Activated CD4-positive, CD25-positive, alpha-beta regulatory T cell treated with anti-CD3 and anti-CD28 coated beads, Interleukin-2, amount 50 U/mL, for 72 hours (primary cell): ENCODE results near the gene SIK1.
"Not testable (repeated sequence)": the region's sequence is repeated elsewhere in the genome, so short reads cannot be mapped to it uniquely, and the experiment has no call there.

Source experiments
- DNase-seq: peaks from one replicate; pipeline ENCODE4 v3.0.0; 2021

SIK1 gene

DNA sequence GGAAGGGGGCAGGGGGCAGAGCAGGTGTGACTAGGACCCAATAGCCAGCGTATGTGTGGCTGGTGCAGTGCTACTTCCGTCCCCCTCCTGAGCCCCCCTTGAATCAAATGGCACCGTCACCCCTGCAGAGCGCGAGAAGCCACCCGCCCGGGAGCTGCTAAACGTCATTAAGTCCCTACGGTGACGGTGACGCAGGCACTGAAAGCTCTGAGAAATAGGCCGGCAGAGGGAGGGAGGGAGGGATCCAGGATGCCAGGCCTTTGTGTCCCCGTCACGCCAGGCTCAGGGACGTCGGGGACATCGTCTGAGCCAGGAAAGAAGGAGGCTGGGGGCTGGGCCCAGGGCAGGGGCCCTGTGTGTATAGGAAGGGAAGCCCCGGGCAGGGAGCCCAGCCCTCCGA lies 43.6 kb downstream of the SIK1 start:
- DNase-seq: not testable (repeated sequence)

GRCh38 chr21:43382902-43383301 lies 44.0 kb downstream of the SIK1 start:
- not testable (repeated sequence) for DNase-seq

GRCh38 chr21:43380852-43381533 lies 45.9 kb downstream of the SIK1 start:
- not testable (repeated sequence) for DNase-seq

DNA sequence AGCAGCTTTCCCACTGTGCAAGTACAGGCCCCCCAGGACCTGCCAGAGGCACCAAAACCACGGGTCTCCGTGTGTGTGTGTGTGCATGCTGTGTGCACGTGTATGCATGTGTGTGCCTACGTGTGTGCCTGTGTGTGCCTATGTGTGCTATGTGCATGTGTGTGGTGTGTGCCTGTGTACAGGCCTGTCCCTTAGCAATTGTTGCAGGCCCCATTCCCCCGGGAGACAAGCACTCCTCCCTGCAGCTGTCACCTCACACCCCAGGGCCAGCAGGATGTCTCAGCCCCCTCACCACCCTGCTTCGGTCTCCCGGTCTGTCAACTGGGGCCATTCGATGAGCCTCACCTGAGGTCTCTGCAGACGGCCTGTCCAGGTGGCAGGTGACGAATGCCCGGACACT lies 46.6 kb downstream of the SIK1 start:
- not testable (repeated sequence) for DNase-seq

- DNase-seq: not testable (repeated sequence)
Observed at GRCh38 chr21:43379626-43380122, 47.3 kb downstream of the SIK1 start.

- DNase-seq: no peak
Observed at GRCh38 chr21:43376478-43376882, 50.5 kb downstream of the SIK1 start.

GRCh38 chr21:43375837-43376477 lies 51.0 kb downstream of the SIK1 start:
- no peak for DNase-seq

DNA sequence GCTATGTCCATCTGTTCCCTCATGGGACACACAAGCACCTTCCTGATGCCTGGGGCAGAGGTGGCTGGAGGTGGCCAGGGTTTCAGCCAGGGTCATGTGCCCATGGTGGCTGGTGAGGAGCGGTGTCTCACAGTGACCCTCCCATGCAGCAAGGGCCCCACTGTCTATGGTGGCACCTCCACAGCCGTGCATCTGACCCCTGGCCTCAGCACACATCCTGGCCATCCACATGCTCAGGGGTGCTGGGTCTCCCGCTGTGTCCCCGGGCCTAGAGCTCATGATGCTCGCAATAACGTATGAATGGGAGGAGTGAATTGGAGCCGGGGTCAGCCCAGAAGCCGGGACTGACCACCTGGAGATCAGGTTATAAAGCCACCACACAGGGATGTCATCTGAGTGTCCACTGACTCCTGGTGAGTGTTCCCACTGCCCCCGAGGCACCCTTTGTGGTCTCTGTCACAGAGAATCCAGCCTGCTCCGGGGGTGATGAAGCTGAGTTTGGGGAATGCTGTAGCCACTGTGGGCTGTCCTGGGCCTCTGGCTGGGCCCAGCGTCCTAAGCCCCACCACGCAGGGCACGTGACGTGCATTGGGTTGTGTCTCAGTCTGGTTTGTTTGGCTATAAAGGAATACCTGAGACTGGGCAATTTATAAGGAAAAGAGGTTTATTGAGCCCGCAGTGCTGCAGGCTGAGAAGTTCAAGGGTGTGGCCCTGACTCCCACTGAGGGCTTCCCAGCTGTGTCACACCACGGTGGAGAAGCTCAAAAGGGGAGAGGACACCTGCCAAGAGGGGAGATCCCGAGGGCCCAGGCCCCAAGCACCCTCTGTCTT lies 51.7 kb downstream of the SIK1 start:
- DNase-seq: no peak

DNA sequence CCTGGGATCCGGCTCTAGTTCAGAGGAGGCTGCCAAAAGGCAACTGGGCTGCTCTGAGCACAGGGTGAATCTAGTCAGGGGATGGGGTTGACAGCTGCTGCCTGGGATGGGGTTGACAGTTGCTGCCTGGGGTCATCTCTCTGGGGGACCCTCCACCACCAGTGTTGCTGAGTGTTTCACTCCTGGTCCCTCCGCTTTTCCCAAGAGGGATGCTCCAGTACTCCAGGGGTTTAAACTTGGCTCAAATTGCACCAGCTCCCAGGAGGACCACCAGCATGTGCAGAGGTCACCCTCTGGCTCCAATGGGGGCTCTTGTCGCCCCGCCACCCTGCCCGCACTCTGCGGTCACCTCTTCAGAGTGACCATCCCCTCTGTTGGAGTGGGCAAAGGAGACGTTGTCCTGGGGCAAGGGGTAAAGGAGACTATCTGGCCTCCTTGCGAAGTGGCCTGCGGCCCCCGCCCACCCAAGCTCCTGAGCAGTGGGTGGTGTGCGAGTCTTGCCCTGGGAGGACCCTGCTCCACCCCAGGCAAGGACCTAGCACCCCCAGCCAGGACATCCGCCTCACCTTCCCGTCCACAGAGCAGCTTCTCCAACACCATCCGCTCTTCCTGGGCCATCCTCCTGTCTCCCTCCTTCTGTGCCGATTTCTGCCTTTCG lies 52.6 kb downstream of the SIK1 start:
- DNase-seq: no peak

DNA sequence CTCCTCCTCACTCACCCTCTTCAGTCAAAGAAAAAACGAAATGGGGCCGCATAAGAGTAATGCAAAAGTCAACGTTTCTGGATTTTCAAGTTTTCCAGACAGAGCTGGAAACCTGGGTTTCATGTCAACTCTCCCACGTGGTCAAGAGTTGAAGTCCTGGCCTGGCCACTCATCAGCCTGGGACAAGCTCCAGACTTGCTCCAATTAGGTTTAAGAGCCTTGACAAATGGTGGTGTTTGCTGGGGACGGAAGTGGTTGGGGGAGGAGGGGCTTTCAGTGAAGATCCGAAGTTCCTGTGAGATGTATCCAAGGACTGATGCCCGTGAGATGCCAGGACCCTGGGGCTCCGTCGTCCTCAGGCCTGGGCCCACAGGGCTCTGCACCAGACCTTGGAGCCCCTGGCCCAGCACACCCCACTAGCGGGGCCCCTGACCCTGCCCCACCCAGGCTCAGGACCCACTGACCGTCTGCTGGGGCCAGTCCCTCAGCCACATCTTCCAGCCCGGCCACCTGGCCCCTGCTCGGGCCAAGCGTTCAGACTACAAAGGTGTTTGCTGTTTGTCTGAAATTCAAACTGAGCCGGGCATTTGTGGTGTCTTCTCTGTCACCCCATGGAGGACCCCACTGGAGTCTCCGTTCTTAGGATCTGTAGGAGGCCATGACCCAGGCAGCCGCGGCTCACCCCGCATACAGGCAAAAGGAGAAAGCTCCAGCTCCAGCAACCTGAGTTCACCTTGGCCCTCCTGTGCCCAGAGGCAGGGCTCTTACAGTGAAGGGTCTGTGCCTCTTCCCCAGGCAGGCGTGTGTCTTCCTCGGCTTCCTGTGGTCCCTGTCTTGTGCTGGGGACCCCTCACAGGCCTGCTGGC lies 53.3 kb downstream of the SIK1 start:
- no peak for DNase-seq

- no peak for DNase-seq
Observed at GRCh38 chr21:43372663-43373361, 54.1 kb downstream of the SIK1 start.

DNA sequence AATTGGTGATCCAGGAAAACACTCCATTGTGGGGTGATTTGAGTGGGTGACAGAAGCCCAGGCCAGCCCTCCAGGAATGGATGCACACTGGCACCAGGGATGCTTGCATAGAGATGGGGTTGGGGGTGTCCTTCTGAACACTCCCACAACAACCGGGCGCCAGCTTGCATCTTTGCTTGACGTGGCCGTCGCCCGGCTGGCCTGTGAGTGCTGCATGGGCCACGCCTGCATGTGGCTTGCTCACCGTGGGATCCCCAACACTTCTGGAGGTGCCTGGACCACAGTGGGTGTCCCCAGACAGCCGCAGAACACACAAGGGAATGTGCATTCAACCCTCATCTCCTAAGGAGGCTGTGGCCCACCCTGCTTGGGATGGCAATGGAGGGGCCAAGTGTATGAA lies 55.1 kb downstream of the SIK1 start:
- DNase-seq: no peak

- DNase-seq: no peak
Observed at GRCh38 chr21:43370888-43371570, 55.9 kb downstream of the SIK1 start.

DNA sequence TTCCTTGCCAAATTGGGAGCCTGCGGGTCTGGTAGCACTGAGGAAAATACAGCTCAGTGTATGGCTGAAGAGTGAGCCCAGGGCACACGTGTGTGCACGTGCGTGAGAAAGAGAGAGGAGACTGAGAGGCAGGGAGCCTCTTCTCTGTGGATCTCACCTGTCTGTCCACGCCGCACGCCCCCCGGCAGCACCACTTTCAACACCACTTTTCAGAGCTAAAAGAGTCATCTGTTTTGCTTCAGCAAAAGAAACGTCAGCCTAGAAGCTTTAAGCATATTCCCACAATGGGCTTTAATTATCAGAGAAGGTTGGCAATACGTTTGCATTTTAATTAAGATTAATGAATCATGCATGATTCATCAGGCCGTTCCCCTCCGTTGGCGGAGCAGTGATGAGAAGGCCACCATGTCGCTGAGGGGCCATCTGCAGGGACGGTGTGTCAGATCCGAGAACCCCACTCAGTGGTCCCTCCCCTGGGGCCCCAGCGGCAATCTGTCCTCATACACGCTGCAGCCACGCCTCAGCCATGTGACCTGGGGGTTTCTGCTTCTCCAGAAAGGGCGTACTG lies 56.8 kb downstream of the SIK1 start:
- DNase-seq: no peak

- no peak for DNase-seq
Observed at GRCh38 chr21:43369596-43370090, 57.3 kb downstream of the SIK1 start.

DNA sequence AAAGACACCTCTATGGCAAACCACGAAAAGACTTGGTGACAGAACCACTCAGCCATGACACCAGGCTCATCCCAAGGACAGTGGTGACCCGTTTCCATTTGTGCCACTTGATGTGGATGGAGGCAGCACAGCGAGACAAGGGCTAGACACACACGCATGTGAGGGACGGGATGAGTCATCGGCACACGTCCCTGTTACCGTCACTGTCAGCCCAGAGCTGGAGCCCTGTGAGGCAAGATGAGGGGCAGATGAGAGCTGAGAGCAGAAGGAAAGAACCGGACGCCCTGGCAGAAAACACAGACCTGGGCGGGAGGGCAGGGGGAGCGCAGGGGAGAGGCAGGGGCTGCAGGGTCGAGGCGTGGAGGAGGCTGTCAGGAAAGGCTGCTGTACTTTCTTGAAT lies 57.8 kb downstream of the SIK1 start:
- DNase-seq: no peak

DNA sequence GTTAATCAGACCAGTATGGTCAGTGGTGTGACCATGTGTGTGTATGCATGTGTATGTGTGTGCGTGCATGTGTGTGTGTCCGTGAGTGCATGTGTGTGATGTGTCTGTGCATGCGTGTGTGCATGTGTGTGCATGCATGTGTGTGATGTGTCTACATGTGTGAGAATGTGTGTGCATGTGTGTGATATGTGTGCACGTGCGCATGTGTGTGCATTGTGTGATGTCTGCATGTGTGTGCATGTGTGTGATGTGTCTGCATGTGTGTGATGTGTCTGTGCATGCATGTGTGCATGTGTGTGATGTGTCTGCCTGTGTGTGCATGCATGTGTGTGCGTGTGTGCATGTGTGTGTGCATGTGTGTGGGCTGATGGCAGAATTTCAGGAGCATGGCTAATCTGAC lies 58.2 kb downstream of the SIK1 start:
- no peak for DNase-seq

DNA sequence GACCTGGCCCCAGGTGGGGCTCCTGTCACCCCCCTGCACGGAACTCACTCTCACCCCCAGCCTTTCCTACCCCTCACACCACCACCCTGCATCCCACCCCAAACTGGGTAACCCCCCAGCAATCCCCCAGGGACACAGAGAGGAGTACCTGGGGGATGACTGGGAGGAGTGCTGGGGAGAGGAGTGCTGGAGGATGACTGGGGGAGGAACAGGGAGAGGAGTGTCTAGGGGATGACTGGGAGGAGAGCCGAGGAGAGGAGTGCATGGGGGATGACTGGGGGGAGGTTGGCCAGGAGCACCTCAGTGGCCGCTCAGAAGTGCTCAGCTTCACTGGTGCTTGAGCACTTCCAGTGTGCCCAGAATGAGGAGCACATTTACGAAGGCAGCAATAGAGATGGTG lies 59.1 kb downstream of the SIK1 start:
- no peak for DNase-seq

DNA sequence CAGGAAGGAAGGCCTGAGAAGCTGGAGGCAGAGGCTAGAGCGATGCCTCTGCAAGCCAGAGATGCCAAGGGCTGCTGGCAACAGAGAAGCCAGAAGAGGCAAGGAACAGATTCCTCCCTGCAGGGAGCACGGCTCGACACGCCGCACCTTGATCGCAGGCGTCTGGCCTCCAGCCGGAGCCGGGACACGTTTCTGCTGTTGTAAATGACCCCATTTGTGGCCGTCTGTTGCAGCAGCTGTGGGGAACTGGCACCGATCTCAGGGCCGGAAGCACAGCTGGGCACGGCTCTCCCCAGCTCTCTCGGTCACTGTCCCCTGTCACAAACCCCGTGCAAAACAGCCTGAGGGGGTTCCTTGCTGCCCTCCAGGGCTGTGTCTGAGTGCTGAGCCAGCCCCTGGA lies 59.6 kb downstream of the SIK1 start:
- no peak for DNase-seq

DNA sequence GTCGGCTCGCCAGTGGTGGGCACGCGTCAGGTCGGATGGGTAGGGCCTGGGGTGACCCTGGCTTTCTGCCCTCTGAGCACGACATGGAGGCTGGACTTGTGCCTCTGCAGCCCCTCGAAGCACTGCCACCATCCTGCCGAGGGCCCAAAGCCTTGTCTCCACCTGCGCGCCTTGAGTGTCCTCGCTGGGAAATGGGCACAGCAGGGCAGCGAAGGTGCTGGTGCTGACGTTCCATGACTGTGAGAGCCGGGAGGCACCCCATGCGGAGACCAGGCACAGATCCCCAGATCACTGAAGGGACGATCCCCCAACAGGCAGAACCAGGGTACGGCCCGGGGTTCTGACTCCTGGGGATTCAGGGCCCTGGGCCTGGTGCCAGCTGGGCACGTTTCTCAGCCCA lies 60.3 kb downstream of the SIK1 start:
- no peak for DNase-seq
